Body of pancreas (tissue), 4 donors: ENCODE data around the gene SOCS7. TPM values are rescaled to one million over a fixed set of nuclear protein-coding genes. Genes with fewer than 3 reads are reported as not detected.

ENCODE experiments used
- ATAC-seq: fragments of 150-250 bp; one replicate; pipeline ENCODE4 v1.9.1; 2016
- DNase-seq, 4 donors: peaks; one replicate each; pipeline ENCODE4 v3.0.0-alpha.2; 2019
- H3K27ac ChIP-seq, 4 donors: fragments of 200-600 bp; sonication (generic); 1 replicate in 3 of 4; 2 replicates in 1 of 4; pipeline versions ENCODE4 v1.5.1 to v1.6.1; 2016 to 2019; ENCODE audit warnings: mild to moderate bottlenecking in 1 of 4, mixed read lengths in 1 of 4, moderate library complexity in 1 of 4
- H3K27me3 ChIP-seq, 2 donors: fragments of 200-600 bp; sonication (generic); one replicate each; pipeline ENCODE4 v1.6.0; 2016; ENCODE audit warnings: mild to moderate bottlenecking in 1 of 2
- H3K36me3 ChIP-seq, 2 donors: fragments of 200-600 bp; sonication (generic); replicated peaks in 1 of 2; 2 replicates each; pipeline ENCODE4 v1.5.1; 2016; ENCODE audit warnings: low read depth in 2 of 2; ENCODE audit not compliant: insufficient read depth in 1 of 2
- H3K4me1 ChIP-seq: fragments of 200-600 bp; sonication (generic); one replicate; pipeline ENCODE4 v1.6.0; 2016
- H3K4me3 ChIP-seq, 2 donors: fragments of 200-600 bp; sonication (generic); 1 replicate in 1 of 2; 2 replicates in 1 of 2; pipeline ENCODE4 v1.5.1; 2016 to 2019
- H3K9me3 ChIP-seq, 3 donors: fragments of 200-600 bp; sonication (generic); 1 replicate in 2 of 3; 2 replicates in 1 of 3; pipeline ENCODE4 v1.5.1; 2016
- CTCF ChIP-seq, 7 experiments: fragments of 450-650 bp in 4 of 7; fragments of 200-600 bp in 3 of 7; sonication (generic) in 3 of 7; IDR thresholded peaks; one replicate each; pipeline ENCODE4 v1.5.1; 2016 to 2019; ENCODE audit warnings: antibody characterized with exemption in 7 of 7
- POLR2A ChIP-seq, 3 donors: fragments of 450-650 bp; IDR thresholded peaks; one replicate each; pipeline ENCODE4 v1.6.1; 2016; ENCODE audit warnings: antibody characterized with exemption in 3 of 3, mild to moderate bottlenecking in 2 of 3
- WGBS, 2 donors: methylation state at CpG; one replicate each; pipeline ENCODE4 v1.1.5; 2017; 5-methylcytosine and 5-hydroxymethylcytosine counted together
- intact Hi-C: fragments of 100-400 bp; cut with DNase I; formaldehyde crosslinking; loops from one replicate; pipeline ENCODE4 v1.15.1; 2023
- total RNA-seq, 2 donors: library from RNA; depleted of rRNA; stranded (reverse); fragments of >200 nt; gene quantifications; one replicate each; pipeline ENCODE4 v1.1.0, GENCODE V29; 2016

SOCS7 gene
- total RNA-seq, 2 donors from 2014 or later = 15.3 to 34.3 TPM

DNA sequence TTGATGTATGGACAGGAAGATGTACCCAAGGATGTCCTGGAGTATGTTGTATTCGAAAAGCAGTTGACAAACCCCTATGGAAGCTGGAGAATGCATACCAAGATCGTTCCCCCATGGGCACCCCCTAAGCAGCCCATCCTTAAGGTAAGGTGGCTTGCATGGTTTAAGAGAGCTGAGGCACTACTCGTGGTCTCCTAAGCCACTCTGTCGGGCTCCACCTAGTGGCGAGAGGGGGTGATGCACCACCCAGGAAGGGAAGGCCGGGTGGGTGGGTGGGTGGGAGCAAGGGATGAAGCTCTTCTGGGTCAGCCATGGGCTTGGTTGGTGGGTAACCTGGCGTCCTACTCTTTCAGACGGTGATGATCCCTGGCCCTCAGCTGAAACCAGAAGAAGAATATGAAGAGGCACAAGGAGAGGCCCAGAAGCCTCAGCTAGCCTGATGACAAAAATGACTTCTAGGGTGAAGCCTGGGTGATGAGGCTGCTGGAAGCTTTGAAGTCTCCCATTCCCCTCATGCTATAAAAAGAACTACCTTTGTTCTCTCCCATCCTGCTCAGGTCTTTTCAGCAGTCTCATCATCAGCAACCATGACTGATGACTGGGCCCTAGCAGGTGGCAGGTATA, 29.4 kb upstream of the SOCS7 start:
- 17 to 28% methylated on average over 7 to 8 of the region's 8 CpGs for WGBS, 2 donors
- ATAC-seq (peak; percentile 58), DNase-seq (peak; percentile 58 to 72 (median 63))
- Histone ChIP-seq H3K27me3 (no peaks in the 10 kb centered on the region), H3K4me1 (no peaks in the 10 kb centered on the region), H3K27ac (no peak overlapping the region), H3K36me3 (peaks cover 0 to 2% of the 10 kb centered on the region in 2 donors), H3K9me3 (no peaks in the 10 kb centered on the region), H3K4me3 (no peak overlapping the region)
- intact Hi-C loops = no loop called here
- TF ChIP-seq POLR2A (IDR thresholded peaks at IDR 0.05) (no peak), CTCF (IDR thresholded peaks at IDR 0.05) (peak; percentile 29 to 85 (median 46))

DNA sequence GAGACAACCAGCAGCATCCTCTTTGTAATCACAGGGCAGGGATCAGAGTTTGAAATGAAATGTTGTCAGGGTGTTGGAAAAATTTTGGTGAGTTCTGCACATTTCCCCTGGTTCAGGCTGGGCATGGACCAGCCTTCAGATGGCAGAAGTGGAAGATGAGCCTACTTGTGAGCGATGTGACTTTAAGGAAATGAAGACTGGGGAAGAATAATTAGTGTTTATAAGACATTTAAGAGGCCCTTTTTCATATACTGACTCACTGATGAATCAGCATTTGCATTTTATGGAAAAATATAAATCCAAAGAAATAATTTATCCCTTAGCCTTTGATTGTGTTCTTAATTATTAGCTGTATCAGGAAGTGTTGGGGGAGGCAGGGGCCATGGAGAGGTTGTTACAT, 28.7 kb upstream of the SOCS7 start:
- Histone ChIP-seq H3K27me3 (no peaks in the 10 kb centered on the region), H3K36me3 (peaks cover 0 to 2% of the 10 kb centered on the region in 2 donors), H3K4me1 (no peaks in the 10 kb centered on the region), H3K9me3 (no peaks in the 10 kb centered on the region), H3K4me3 (no peak overlapping the region), H3K27ac (no peak overlapping the region)
- intact Hi-C loops = no loop called here
- ATAC-seq (no peak), DNase-seq (no peak)
- 100% methylated on average over 1 of the region's 1 CpG for WGBS, 2 donors
- no peak for TF ChIP-seq CTCF (IDR thresholded peaks at IDR 0.05)
- no peak for TF ChIP-seq POLR2A (IDR thresholded peaks at IDR 0.05)

DNA sequence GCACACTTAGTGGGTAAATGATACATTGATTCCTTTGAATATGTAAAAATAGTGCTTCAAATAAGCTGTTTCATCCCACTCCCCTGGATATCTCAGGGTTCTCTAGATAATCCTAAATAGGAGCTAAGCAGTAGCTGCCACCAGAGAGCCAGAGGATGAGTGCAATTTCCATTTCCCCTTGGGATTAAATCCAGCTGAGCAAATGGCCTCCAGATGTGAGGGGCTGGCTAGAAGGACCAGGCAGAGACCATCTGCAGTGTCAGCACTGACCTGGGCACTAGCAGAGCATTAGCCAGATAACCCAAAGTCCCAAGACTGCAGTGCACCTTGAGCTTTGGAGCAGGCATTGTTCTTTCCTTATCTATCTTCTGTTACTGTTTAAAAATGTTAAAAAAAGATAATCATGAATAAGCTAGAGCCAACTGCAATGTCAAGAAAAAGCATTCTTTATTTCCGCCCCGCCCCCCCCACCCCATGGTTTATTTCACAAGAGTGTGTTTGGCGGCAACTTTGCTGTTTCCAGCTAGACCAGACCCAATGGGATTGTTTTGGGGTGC, 27.4 kb upstream of the SOCS7 start:
- TF ChIP-seq POLR2A (IDR thresholded peaks at IDR 0.05) (no peak), CTCF (IDR thresholded peaks at IDR 0.05) (no peak)
- intact Hi-C loops = no loop called here
- no peak for ATAC-seq

DNA sequence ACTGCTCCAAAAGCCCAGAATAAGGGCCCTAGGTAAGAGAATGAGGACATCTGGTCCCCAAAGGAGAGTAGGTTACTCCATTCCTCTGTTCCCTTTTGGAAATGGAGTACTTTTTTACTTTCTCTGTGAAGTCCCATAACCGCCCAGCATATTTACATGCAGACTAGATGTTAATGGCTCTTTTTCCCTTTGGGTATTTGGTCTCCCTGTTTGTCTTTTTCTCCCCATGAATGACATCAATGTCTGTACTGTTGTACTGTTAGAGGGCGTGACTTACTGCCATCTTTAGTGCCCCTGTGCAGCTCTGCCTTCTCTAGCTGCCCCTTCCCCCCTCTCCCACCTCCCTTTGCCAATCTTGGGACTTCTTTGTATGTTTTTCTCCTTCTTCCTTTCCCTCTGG, 26.9 kb upstream of the SOCS7 start:
- DNase-seq (no peak), ATAC-seq (no peak)
- H3K27ac ChIP-seq = no peak overlapping the region
- WGBS, 2 donors = 73 to 75% methylated on average over 2 of the region's 2 CpGs
- H3K4me1 ChIP-seq = no peaks in the 10 kb centered on the region
- no peak overlapping the region for H3K4me3 ChIP-seq
- TF ChIP-seq CTCF (IDR thresholded peaks at IDR 0.05) = no peak
- TF ChIP-seq POLR2A (IDR thresholded peaks at IDR 0.05) = no peak
- H3K36me3 ChIP-seq = peaks cover 0 to 2% of the 10 kb centered on the region in 2 donors
- intact Hi-C loops = no loop called here
- H3K27me3 ChIP-seq = no peaks in the 10 kb centered on the region
- no peaks in the 10 kb centered on the region for H3K9me3 ChIP-seq

More for the DNA sequence above, 27.4 kb upstream of the SOCS7 start:
- H3K27me3 ChIP-seq = no peaks in the 10 kb centered on the region
- H3K36me3 ChIP-seq = peaks cover 0 to 2% of the 10 kb centered on the region in 2 donors
- H3K9me3 ChIP-seq = no peaks in the 10 kb centered on the region
- 42 to 62% methylated on average over 3 of the region's 3 CpGs for WGBS, 2 donors
- H3K4me3 ChIP-seq = no peak overlapping the region
- no peak for DNase-seq
- no peaks in the 10 kb centered on the region for H3K4me1 ChIP-seq
- no peak overlapping the region for H3K27ac ChIP-seq
